ENCODE data around the gene INTS2. TPM values are rescaled to one million over a fixed set of nuclear protein-coding genes. Genes with fewer than 3 reads are reported as not detected.

Gene INTS2
- polyA plus RNA-seq, 1 of the 3 experiments (the other 2 are of a cell fraction): 6.7 TPM

DNA sequence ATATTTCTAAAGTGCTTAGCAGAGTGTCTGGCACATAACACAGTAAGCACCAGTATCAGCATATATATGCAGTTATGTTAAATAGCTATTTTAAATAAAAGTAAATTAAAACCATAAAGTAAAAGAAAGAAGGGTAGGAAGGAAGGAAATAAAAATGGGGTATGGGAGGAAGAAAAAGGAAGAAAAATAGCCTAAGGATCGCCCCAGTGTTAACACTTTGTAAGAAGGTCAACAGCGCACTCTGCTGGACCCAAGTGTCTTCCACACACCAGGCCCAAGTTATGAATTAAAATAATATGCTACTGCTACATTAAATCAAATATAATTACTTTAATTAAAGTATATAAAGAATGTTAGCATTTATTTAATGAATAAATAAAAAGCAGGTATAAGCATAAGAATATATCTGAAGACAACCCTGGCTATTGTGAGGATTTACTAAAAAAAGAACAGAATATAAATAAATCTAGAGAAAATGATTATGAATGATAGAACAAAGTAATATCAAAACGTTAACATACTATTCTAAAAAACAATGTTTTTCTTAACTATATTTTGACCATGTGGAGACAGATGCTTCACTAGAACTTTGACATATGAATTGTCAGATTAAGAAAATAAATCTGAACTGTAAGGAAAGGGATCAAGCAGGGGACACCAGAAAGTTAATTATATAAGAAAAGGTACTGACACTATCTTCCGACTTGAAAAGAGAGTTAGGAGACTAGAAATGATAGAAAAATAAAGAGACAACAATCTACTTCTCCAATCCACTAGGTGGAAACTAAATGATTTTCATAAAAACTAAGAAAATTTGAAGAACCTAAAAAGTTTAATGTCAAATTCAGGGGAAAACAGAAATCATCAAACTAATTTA, 90.4 kb downstream of the INTS2 start (continued):
- TF ChIP-seq FOXJ3 (CRISPR knock-in tag; IDR thresholded peaks at IDR 0.05) (no peak), FOSL2 (IDR thresholded peaks at IDR 0.05; ENCODE audit: borderline replicate concordance, low read depth) (no peak), CHD2 (IDR thresholded peaks at IDR 0.05; ENCODE audit: low read length, partially characterized antibody) (no peak)
- TF ChIP-seq, protein P1, sequence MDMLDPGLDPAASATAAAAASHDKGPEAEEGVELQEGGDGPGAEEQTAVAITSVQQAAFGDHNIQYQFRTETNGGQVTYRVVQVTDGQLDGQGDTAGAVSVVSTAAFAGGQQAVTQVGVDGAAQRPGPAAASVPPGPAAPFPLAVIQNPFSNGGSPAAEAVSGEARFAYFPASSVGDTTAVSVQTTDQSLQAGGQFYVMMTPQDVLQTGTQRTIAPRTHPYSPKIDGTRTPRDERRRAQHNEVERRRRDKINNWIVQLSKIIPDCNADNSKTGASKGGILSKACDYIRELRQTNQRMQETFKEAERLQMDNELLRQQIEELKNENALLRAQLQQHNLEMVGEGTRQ (IDR thresholded peaks at IDR 0.05; ENCODE audit: borderline replicate concordance, low read depth, low read length): no peak

DNA sequence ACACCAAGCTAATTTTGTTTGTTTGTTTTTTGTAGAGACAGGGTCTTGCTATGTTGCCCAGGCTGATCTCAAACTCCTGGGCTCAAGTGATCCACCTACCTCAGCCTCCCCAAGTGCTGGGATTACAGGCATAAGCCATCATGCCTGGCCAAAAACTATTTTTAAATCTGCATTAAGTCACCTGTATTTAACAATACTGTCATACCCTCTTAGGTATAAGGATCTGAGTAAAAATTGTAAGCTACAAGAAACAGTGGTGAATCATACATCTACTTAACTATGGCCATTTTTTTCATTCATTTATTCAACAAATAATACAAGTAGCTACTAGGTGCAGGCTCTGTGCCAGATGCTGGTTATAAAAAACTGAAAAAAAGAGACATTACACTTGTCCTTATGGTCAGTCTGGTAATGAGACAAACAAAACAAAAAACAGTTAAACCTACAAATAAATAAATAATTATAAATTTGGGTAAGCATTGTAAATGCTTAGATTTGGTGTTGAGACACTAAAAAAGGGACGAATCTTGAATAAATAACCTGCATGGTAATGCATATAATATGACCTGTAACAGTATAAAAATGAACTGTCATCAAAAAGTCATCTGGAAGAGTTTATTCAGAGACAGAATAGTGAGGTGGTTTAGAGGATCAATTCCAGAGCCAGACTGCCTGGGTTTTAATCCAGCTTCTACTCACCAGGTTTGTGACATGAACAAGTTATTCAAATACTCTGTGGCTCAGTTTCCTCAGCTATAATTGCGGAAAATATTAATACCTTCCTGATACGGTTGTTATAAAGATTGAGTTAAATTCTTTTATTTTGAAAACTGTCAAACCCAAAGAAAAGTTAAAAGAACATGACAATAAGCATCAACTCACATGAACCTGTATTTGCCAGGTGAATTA, 91.3 kb downstream of the INTS2 start:
- no peak overlapping the region for H2AFZ ChIP-seq (ENCODE audit: low read depth)
- peaks cover 0 to 3% of the 10 kb centered on the region in 2 experiments; a peak in 2 of 4 replicates for H3K4me1 ChIP-seq (ENCODE audit: control insufficient read depth in 1 of 2, insufficient read depth in 2 of 2, low read depth in 1 of 2, low read length in 1 of 2)
- H3K9ac ChIP-seq: no peak overlapping the region
- H3K4me2 ChIP-seq: no peak overlapping the region
- H3K9me2 ChIP-seq: no peaks in the 10 kb centered on the region
- no peak overlapping the region for H3K27ac ChIP-seq (ENCODE audit: low read depth in 2 of 2, low read length in 1 of 2)
- peaks cover 11% of the 10 kb centered on the region for H3F3A ChIP-seq (replicated peaks; ENCODE audit: insufficient read depth)
- no peaks in the 10 kb centered on the region for H3K9me3 ChIP-seq
- no peak for DNase-seq
- H4K20me1 ChIP-seq (ENCODE audit: insufficient read depth): no peaks in the 10 kb centered on the region
- WGBS (ENCODE audit: low lambda C conversion rate): 85% methylated on average over 3 of the region's 3 CpGs
- H3K36me3 ChIP-seq (replicated peaks in 1 of 2; ENCODE audit: control insufficient read depth in 1 of 2, insufficient read depth in 2 of 2, low read length in 1 of 2): peaks cover 0 to 13% of the 10 kb centered on the region in 2 experiments
- TF ChIP-seq POLR2AphosphoS5 (IDR thresholded peaks at IDR 0.05; ENCODE audit: low read depth, low read length): no peak
- no peak for TF ChIP-seq MEF2A (IDR thresholded peaks at IDR 0.05; ENCODE audit: borderline replicate concordance, low read depth)
- TF ChIP-seq NFIC (IDR thresholded peaks at IDR 0.05; ENCODE audit: borderline replicate concordance): no peak
- TF ChIP-seq YY1 (IDR thresholded peaks at IDR 0.05; ENCODE audit: low read depth): no peak
- TF ChIP-seq, protein P2, sequence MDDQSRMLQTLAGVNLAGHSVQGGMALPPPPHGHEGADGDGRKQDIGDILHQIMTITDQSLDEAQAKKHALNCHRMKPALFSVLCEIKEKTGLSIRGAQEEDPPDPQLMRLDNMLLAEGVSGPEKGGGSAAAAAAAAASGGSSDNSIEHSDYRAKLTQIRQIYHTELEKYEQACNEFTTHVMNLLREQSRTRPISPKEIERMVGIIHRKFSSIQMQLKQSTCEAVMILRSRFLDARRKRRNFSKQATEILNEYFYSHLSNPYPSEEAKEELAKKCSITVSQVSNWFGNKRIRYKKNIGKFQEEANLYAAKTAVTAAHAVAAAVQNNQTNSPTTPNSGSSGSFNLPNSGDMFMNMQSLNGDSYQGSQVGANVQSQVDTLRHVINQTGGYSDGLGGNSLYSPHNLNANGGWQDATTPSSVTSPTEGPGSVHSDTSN (IDR thresholded peaks at IDR 0.05): no peak
- TF ChIP-seq, protein P3, sequence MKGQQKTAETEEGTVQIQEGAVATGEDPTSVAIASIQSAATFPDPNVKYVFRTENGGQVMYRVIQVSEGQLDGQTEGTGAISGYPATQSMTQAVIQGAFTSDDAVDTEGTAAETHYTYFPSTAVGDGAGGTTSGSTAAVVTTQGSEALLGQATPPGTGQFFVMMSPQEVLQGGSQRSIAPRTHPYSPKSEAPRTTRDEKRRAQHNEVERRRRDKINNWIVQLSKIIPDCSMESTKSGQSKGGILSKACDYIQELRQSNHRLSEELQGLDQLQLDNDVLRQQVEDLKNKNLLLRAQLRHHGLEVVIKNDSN (IDR thresholded peaks at IDR 0.05; ENCODE audit: borderline replicate concordance, low read depth): no peak
- TF ChIP-seq NRF1 (IDR thresholded peaks at IDR 0.05; ENCODE audit: low read depth, low read length): no peak
- TF ChIP-seq CHD2 (IDR thresholded peaks at IDR 0.05; ENCODE audit: low read length, partially characterized antibody): no peak
- TF ChIP-seq, protein P4, sequence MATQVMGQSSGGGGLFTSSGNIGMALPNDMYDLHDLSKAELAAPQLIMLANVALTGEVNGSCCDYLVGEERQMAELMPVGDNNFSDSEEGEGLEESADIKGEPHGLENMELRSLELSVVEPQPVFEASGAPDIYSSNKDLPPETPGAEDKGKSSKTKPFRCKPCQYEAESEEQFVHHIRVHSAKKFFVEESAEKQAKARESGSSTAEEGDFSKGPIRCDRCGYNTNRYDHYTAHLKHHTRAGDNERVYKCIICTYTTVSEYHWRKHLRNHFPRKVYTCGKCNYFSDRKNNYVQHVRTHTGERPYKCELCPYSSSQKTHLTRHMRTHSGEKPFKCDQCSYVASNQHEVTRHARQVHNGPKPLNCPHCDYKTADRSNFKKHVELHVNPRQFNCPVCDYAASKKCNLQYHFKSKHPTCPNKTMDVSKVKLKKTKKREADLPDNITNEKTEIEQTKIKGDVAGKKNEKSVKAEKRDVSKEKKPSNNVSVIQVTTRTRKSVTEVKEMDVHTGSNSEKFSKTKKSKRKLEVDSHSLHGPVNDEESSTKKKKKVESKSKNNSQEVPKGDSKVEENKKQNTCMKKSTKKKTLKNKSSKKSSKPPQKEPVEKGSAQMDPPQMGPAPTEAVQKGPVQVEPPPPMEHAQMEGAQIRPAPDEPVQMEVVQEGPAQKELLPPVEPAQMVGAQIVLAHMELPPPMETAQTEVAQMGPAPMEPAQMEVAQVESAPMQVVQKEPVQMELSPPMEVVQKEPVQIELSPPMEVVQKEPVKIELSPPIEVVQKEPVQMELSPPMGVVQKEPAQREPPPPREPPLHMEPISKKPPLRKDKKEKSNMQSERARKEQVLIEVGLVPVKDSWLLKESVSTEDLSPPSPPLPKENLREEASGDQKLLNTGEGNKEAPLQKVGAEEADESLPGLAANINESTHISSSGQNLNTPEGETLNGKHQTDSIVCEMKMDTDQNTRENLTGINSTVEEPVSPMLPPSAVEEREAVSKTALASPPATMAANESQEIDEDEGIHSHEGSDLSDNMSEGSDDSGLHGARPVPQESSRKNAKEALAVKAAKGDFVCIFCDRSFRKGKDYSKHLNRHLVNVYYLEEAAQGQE (IDR thresholded peaks at IDR 0.05; ENCODE audit: low read depth, low read length): no peak
- no peak for TF ChIP-seq GABPA (IDR thresholded peaks at IDR 0.05; ENCODE audit: low read depth)
- no peak for TF ChIP-seq GATA2 (CRISPR knock-in tag; IDR thresholded peaks at IDR 0.05)
- TF ChIP-seq MXI1 (IDR thresholded peaks at IDR 0.05; ENCODE audit: low read depth, low read length): no peak
- TF ChIP-seq, protein P1 (IDR thresholded peaks at IDR 0.05; ENCODE audit: borderline replicate concordance, low read depth, low read length): no peak
- TF ChIP-seq EP300 (IDR thresholded peaks at IDR 0.05; ENCODE audit: borderline replicate concordance in 1 of 2, low read depth in 1 of 2, low read length in 1 of 2): no peak
- TF ChIP-seq JUND (IDR thresholded peaks at IDR 0.05): no peak
- TF ChIP-seq FOXM1 (IDR thresholded peaks at IDR 0.05; ENCODE audit: low read depth): no peak
- TF ChIP-seq FOXJ3 (CRISPR knock-in tag; IDR thresholded peaks at IDR 0.05): no peak
- TF ChIP-seq RXRA (IDR thresholded peaks at IDR 0.05; ENCODE audit: borderline replicate concordance, low read depth): no peak
- TF ChIP-seq EZH2phosphoT487 (IDR thresholded peaks at IDR 0.05; ENCODE audit: borderline replicate concordance, low read depth): no peak
- no peak overlapping the region for H3K4me3 ChIP-seq (ENCODE audit: low read depth in 2 of 2, low read length in 1 of 2)
- ChIA-PET CTCF (interaction anchor here (0.6 to 2.0 kb wide), 71 partner anchors 7 to 1397 kb away, joined by 3 to 27 read pairs (median 4); partner anchors contain the start of gene BRIP1), POLR2A (no interaction called here)
- H3K27me3 ChIP-seq (ENCODE audit: insufficient read depth): no peaks in the 10 kb centered on the region
- peaks cover 7% of the 10 kb centered on the region; the same call in 1 of the 2 replicates for H3K79me2 ChIP-seq (ENCODE audit: insufficient read depth)
